HepG2 (cell line): ENCODE data around the gene IGFBP5. TPM values are rescaled to one million over a fixed set of nuclear protein-coding genes. Genes with fewer than 3 reads are reported as not detected.

Experiments
- ATAC-seq: fragments of 200-7000 bp; cut with Tn5 transposase; 3 replicates; pipeline ENCODE4 v1.9.1; 2020; ENCODE audit warnings: mild to moderate bottlenecking, moderate library complexity
- BruUV-seq: library from RNA; stranded (reverse); fragments of 400-500 nt; replicated peaks from 2 replicates; lab custom pipeline; 2021; lab: Mats Ljungman, UMichigan
- CTCF ChIA-PET: fragments of 300-600 bp; formaldehyde crosslinking; extraction: SDS; loops from one replicate; lab custom pipeline; 2021; ENCODE audit warnings: low total read pairs, inconsistent platforms, low intra/inter-chr PET ratio; lab: Yijun Ruan, JAX
- POLR2A ChIA-PET: fragments of 350-600 bp; sonication (Branson Sonifier 250); formaldehyde crosslinking; loops from one replicate; lab custom pipeline; 2020; ENCODE audit warnings: antibody characterized with exemption, inconsistent platforms; lab: Yijun Ruan, JAX
- DNase-seq: peaks from one replicate; pipeline ENCODE4 v3.0.0-alpha.2; 2015; ENCODE audit warnings: low spot score
- FAIRE-seq: peaks from 3 replicates; lab custom pipeline; 2011; peaks lifted over from hg19 to GRCh38; lab: Jason Lieb, UNC
- H2AFZ ChIP-seq: one replicate; pipeline ENCODE4 v1.6.1; 2011; ENCODE audit warnings: low read length, inconsistent platforms
- H3K27ac ChIP-seq: fragments of 300-600 bp; 3 replicates; pipeline ENCODE4 v1.8.0; 2011; ENCODE audit warnings: mixed run types, mild to moderate bottlenecking, mixed read lengths, low read length, inconsistent platforms; ENCODE audit not compliant: insufficient read depth; ENCODE audit errors: extremely low read length
- H3K27me3 ChIP-seq, 2 experiments: fragments of 200-600 bp in 1 of 2; 2 replicates in 1 of 2; 3 replicates in 1 of 2; pipeline versions ENCODE4 v1.6.0 to v1.8.0; 2011; ENCODE audit warnings: low read length in 2 of 2, mild to moderate bottlenecking in 2 of 2, moderate library complexity in 2 of 2, inconsistent platforms in 1 of 2; ENCODE audit not compliant: insufficient read depth in 2 of 2, control insufficient read depth in 1 of 2
- H3K36me3 ChIP-seq, 2 experiments: fragments of 200-600 bp in 1 of 2; replicated peaks in 1 of 2; 2 replicates in 1 of 2; 3 replicates in 1 of 2; pipeline versions ENCODE4 v1.5.1 to v1.8.0; 2011; ENCODE audit warnings: low read length in 2 of 2, inconsistent platforms in 1 of 2; ENCODE audit not compliant: insufficient read depth in 2 of 2, control insufficient read depth in 1 of 2
- H3K4me1 ChIP-seq: 2 replicates; pipeline ENCODE4 v1.5.1; 2012; ENCODE audit warnings: low read length, inconsistent platforms; ENCODE audit not compliant: insufficient read depth
- H3K4me2 ChIP-seq: 2 replicates; pipeline ENCODE4 v1.6.0; 2011; ENCODE audit warnings: low read depth, low read length, inconsistent platforms
- H3K4me3 ChIP-seq, 3 experiments: fragments of 200-600 bp in 1 of 3; sonication (generic), shearing (Covaris generic) in 1 of 3; replicated peaks in 1 of 3; 2 replicates each; pipeline ENCODE4 v1.5.1; 2011 to 2016; ENCODE audit warnings: low read length in 3 of 3, inconsistent platforms in 2 of 3, low read depth in 2 of 3, mild to moderate bottlenecking in 2 of 3, control low read depth in 1 of 3, mixed read lengths in 1 of 3; ENCODE audit not compliant: insufficient read depth in 1 of 3
- H3K79me2 ChIP-seq: one replicate; pipeline ENCODE4 v1.6.1; 2011; ENCODE audit warnings: low read length, inconsistent platforms; ENCODE audit not compliant: insufficient read depth
- H3K9ac ChIP-seq: 2 replicates; pipeline ENCODE4 v1.6.0; 2011; ENCODE audit warnings: mild to moderate bottlenecking, low read depth, low read length, inconsistent platforms; ENCODE audit not compliant: insufficient read depth
- H3K9me3 ChIP-seq: 2 replicates; pipeline ENCODE4 v1.5.1; 2012; ENCODE audit warnings: mild to moderate bottlenecking, low read length
- H4K20me1 ChIP-seq: 2 replicates; pipeline ENCODE4 v1.6.0; 2011; ENCODE audit warnings: inconsistent platforms, mild to moderate bottlenecking, low read length, moderate library complexity; ENCODE audit not compliant: insufficient read depth
- LBX2 ChIP-seq: sonication (generic); formaldehyde crosslinking; IDR thresholded peaks from 2 replicates; pipeline ENCODE4 v1.5.0; 2020; ENCODE audit warnings: missing genetic modification reagents, mild to moderate bottlenecking, borderline replicate concordance
- ZNF142 ChIP-seq: sonication (generic); formaldehyde crosslinking; IDR thresholded peaks from 2 replicates; pipeline ENCODE4 v1.4.0; 2020; ENCODE audit warnings: missing genetic modification reagents
- ZNF225 ChIP-seq: sonication (generic); formaldehyde crosslinking; IDR thresholded peaks from 2 replicates; pipeline ENCODE4 v1.4.0; 2020; ENCODE audit warnings: mild to moderate bottlenecking, missing genetic modification reagents
- ZNF512B ChIP-seq: sonication (generic); formaldehyde crosslinking; IDR thresholded peaks from 2 replicates; pipeline ENCODE4 v1.5.1; 2020; ENCODE audit warnings: missing genetic modification reagents, mild to moderate bottlenecking, borderline replicate concordance
- WGBS: methylation state at CpG from one replicate; pipeline ENCODE4 v1.1.6; 2017; ENCODE audit warnings: low lambda C conversion rate; 5-methylcytosine and 5-hydroxymethylcytosine counted together
- in situ Hi-C: cut with HindIII; loops from 2 replicates; pipeline ENCODE4 v1.10.0; 2017; ENCODE audit warnings: low pct_unique_long_range_greater_than_20kb; ENCODE audit not compliant: extremely low pct_ligation_motif_present
- intact Hi-C: fragments of 100-400 bp; cut with micrococcal nuclease; formaldehyde crosslinking; loops from one replicate; pipeline ENCODE4 v1.10.0; 2022; ENCODE audit not compliant: unreplicated experiment
- polyA plus RNA-seq, 8 experiments: library from polyadenylated mRNA; depleted of rRNA in 3 of 8; stranded (reverse) in 7 of 8; unstranded in 1 of 8; fragments of >200 nt; fragmentation: Illumina TruSeq in 4 of 8; extraction: Trizol in 4 of 8; gene quantifications; 2 replicates each; pipeline versions ENCODE4 v1.2.1 to v1.2.3, GENCODE V29; 2011 to 2016; ENCODE audit warnings: low read depth in 4 of 8, missing spikeins in 1 of 8, mixed read lengths in 1 of 8; ENCODE audit not compliant: insufficient read depth in 1 of 8
- total RNA-seq, 5 experiments: library from RNA; depleted of rRNA; stranded (reverse); fragments of >200 nt; fragmentation: Illumina TruSeq; extraction: Trizol; gene quantifications; 2 replicates each; pipeline ENCODE4 v1.2.3, GENCODE V29; 2016; ENCODE audit warnings: low read depth in 1 of 5
- TF ChIP-seq, protein P1 (sequence below): sonication (generic); formaldehyde crosslinking; IDR thresholded peaks from 2 replicates; pipeline ENCODE4 v1.5.1; 2020; ENCODE audit warnings: missing genetic modification reagents, mild to moderate bottlenecking, borderline replicate concordance
- TF ChIP-seq, protein P2 (sequence below): sonication (generic); formaldehyde crosslinking; IDR thresholded peaks from 2 replicates; pipeline ENCODE4 v1.5.0; 2020; ENCODE audit warnings: missing genetic modification reagents, mild to moderate bottlenecking, borderline replicate concordance

IGFBP5 gene
- total and polyA plus RNA-seq, 2 of the 13 experiments (the other 11 are each of a cell fraction or from before 2014, with no cell fraction given) = 0.15 TPM; not detected in 1

DNA sequence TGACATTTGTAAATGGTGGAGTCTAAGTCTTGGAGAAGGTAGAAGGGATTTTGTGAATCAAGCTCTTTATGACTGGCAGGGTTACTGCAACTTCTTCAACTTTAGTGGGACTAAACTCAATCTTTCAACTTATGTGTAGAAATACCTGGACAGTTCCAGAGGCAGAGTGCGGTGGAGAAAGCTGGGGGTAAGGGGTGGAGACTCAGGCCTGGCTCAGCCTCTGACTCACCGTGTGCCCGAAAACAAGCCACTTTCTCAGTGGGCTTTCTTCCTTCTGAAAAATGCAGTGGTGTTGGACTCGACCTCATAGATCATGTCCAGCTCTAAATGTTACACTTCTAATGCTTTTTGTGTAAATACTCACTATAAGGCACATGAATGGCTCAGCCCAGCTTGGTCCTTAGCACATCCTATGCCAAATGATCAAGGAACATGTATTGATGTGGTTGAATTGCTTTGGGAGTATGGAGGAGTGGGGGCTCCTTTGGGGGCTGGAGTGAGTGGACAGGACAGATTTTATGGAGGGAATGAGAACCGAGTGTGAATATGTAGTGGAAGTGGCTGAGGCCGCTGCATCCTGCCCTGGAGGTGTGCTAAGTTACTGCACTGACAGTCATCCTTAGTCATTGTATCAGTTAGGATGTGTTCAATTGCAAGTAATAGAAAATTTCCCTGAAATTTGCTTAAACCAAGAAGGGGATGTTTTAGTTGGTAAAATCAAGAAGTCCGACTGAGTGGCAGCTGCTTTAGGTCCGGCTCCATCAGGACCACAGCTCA, 32.2 kb upstream of the IGFBP5 start (continued):
- TF ChIP-seq, protein P1, sequence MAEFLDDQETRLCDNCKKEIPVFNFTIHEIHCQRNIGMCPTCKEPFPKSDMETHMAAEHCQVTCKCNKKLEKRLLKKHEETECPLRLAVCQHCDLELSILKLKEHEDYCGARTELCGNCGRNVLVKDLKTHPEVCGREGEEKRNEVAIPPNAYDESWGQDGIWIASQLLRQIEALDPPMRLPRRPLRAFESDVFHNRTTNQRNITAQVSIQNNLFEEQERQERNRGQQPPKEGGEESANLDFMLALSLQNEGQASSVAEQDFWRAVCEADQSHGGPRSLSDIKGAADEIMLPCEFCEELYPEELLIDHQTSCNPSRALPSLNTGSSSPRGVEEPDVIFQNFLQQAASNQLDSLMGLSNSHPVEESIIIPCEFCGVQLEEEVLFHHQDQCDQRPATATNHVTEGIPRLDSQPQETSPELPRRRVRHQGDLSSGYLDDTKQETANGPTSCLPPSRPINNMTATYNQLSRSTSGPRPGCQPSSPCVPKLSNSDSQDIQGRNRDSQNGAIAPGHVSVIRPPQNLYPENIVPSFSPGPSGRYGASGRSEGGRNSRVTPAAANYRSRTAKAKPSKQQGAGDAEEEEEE (CRISPR knock-in tag) = no peak

GRCh38 chr2:216724190-216724589, 28.8 kb upstream of the IGFBP5 start:
- Histone ChIP-seq H3K4me1 (no peaks in the 10 kb centered on the region), H4K20me1 (no peaks in the 10 kb centered on the region), H3K79me2 (no peaks in the 10 kb centered on the region), H3K27me3 (peaks cover 0 to 12% of the 10 kb centered on the region in 2 experiments; a peak in 2 of 5 replicates), H3K9ac (no peak overlapping the region), H3K27ac (no peak overlapping the region), H3K4me2 (no peak overlapping the region), H3K9me3 (no peaks in the 10 kb centered on the region), H3K4me3 (no peak overlapping the region), H3K36me3 (no peaks in the 10 kb centered on the region), H2AFZ (no peak overlapping the region)
- intact Hi-C loops = no loop called here
- TF ChIP-seq ZNF225 (CRISPR knock-in tag) (no peak), LBX2 (no peak), ZNF142 (no peak), ZNF512B (CRISPR knock-in tag) (no peak)
- TF ChIP-seq, protein P2, sequence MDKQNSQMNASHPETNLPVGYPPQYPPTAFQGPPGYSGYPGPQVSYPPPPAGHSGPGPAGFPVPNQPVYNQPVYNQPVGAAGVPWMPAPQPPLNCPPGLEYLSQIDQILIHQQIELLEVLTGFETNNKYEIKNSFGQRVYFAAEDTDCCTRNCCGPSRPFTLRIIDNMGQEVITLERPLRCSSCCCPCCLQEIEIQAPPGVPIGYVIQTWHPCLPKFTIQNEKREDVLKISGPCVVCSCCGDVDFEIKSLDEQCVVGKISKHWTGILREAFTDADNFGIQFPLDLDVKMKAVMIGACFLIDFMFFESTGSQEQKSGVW = no peak
- ATAC-seq (no peak), FAIRE-seq (no peak), DNase-seq (no peak)
- 28% methylated on average over 4 of the region's 5 CpGs for WGBS
- CTCF ChIA-PET = no interaction called here
- in situ Hi-C loops = no loop called here
- BruUV-seq = no TSS peak
- POLR2A ChIA-PET = no interaction called here
